Upper lobe of left lung (tissue), 6 donors: ENCODE measurements around the gene RND2. TPM values are rescaled to one million over a fixed set of nuclear protein-coding genes. Genes with fewer than 3 reads are reported as not detected.

Experiments
- ATAC-seq, 2 donors: fragments of 200-7000 bp; cut with Tn5 transposase; one replicate each; pipeline ENCODE4 v1.9.1; 2022; ENCODE audit warnings: mild to moderate bottlenecking in 2 of 2, moderate library complexity in 2 of 2; ENCODE audit not compliant: low FRiP score in 2 of 2
- DNase-seq, 2 donors: peaks; one replicate each; pipeline ENCODE4 v3.0.0-alpha.2; 2019 to 2020
- H3K27ac ChIP-seq, 4 donors: fragments of 200-600 bp; sonication (generic); one replicate each; pipeline ENCODE4 v1.5.1; 2016 to 2019
- H3K27me3 ChIP-seq, 4 donors: fragments of 200-600 bp; sonication (generic); one replicate each; pipeline ENCODE4 v1.5.1; 2017 to 2019
- H3K36me3 ChIP-seq, 4 donors: fragments of 200-600 bp; sonication (generic); one replicate each; pipeline ENCODE4 v1.5.1; 2016 to 2019
- H3K4me1 ChIP-seq, 4 donors: fragments of 200-600 bp; sonication (generic); one replicate each; pipeline ENCODE4 v1.5.1; 2018 to 2019
- H3K4me3 ChIP-seq, 4 donors: fragments of 200-600 bp; sonication (generic); one replicate each; pipeline ENCODE4 v1.5.1; 2017 to 2019; ENCODE audit warnings: mild to moderate bottlenecking in 2 of 4, moderate library complexity in 1 of 4
- H3K9me3 ChIP-seq, 4 donors: fragments of 200-600 bp; sonication (generic); one replicate each; pipeline ENCODE4 v1.5.1; 2018 to 2019
- CTCF ChIP-seq, 6 experiments: fragments of 450-650 bp in 4 of 6; fragments of 200-600 bp in 2 of 6; sonication (generic) in 2 of 6; IDR thresholded peaks; one replicate each; pipeline ENCODE4 v1.5.1; 2016 to 2019; ENCODE audit warnings: antibody characterized with exemption in 6 of 6
- EP300 ChIP-seq, 4 donors: sonication (generic); formaldehyde crosslinking; IDR thresholded peaks; one replicate each; pipeline ENCODE4 v1.5.1; 2017; ENCODE audit warnings: antibody characterized with exemption in 4 of 4, control low read depth in 2 of 4
- POLR2A ChIP-seq, 4 donors: fragments of 450-650 bp; IDR thresholded peaks; one replicate each; pipeline ENCODE4 v1.5.1; 2016 to 2017; ENCODE audit warnings: antibody characterized with exemption in 4 of 4, mild to moderate bottlenecking in 2 of 4
- POLR2AphosphoS5 ChIP-seq, 2 donors: sonication (generic); formaldehyde crosslinking; IDR thresholded peaks; one replicate each; pipeline ENCODE4 v1.5.1; 2017; ENCODE audit warnings: antibody characterized with exemption in 2 of 2
- WGBS, 2 donors: methylation state at CpG; one replicate each; pipeline ENCODE4 v1.1.5; 2017 to 2018; 5-methylcytosine and 5-hydroxymethylcytosine counted together
- total RNA-seq, 6 donors: library from RNA; depleted of rRNA in 4 of 6; stranded (reverse); fragments of >200 nt in 4 of 6; gene quantifications; one replicate each; pipeline versions ENCODE4 v1.1.0 to v1.2.1, GENCODE V29; 2016 to 2021
- donor health status: DM: no; HTN: no; CAD: no; lungs with moderate emphysema.
- donor health status: DM: no; HTN: yes; CAD: no; lungs with severe emphysema.

The RND2 gene
- total RNA-seq, 6 donors from 2014 or later, result 0.15 to 2.0 (median 0.47) TPM; not detected in 2

DNA sequence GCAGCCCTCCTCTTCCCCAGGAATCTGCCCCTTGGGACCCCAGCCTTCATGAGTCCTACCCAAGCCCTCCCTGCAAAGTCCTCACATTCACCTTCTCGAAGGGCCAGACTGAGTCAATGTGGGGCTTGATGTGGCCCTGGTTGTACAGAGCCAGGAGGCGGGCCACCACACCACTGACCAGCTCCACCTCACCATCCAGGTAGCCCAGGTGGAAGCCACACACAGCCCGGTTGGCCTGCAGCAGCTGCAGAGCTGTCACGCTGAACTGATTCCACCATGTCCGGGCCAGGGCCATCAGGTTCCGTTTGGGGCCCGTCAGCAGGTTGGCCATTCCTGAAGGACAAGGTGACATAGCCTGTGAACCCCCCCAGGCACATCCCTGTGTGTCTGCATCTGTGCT lies 8.8 kb upstream of the RND2 start:
- peak overlapping the region; percentile 48 to 85 (median 72) for H3K27ac ChIP-seq
- no peaks in the 10 kb centered on the region for H3K9me3 ChIP-seq
- peaks cover 61 to 90% (median 80%) of the 10 kb centered on the region in 4 donors for H3K4me1 ChIP-seq
- H3K4me3 ChIP-seq, result no peak overlapping the region
- DNase-seq, result no peak
- TF ChIP-seq POLR2AphosphoS5 (IDR thresholded peaks at IDR 0.05), result no peak
- no peak for TF ChIP-seq POLR2A (IDR thresholded peaks at IDR 0.05)
- no peak for TF ChIP-seq EP300 (IDR thresholded peaks at IDR 0.05)
- no peak for TF ChIP-seq CTCF (IDR thresholded peaks at IDR 0.05)
- no peaks in the 10 kb centered on the region for H3K27me3 ChIP-seq
- WGBS, 2 donors, result 98% methylated on average over 7 of the region's 7 CpGs; no CpG with 5 or more reads in 1 of the 2 donors
- H3K36me3 ChIP-seq, result peaks cover 0 to 70% (median 38%) of the 10 kb centered on the region in 4 donors
- ATAC-seq, result no peak

DNA sequence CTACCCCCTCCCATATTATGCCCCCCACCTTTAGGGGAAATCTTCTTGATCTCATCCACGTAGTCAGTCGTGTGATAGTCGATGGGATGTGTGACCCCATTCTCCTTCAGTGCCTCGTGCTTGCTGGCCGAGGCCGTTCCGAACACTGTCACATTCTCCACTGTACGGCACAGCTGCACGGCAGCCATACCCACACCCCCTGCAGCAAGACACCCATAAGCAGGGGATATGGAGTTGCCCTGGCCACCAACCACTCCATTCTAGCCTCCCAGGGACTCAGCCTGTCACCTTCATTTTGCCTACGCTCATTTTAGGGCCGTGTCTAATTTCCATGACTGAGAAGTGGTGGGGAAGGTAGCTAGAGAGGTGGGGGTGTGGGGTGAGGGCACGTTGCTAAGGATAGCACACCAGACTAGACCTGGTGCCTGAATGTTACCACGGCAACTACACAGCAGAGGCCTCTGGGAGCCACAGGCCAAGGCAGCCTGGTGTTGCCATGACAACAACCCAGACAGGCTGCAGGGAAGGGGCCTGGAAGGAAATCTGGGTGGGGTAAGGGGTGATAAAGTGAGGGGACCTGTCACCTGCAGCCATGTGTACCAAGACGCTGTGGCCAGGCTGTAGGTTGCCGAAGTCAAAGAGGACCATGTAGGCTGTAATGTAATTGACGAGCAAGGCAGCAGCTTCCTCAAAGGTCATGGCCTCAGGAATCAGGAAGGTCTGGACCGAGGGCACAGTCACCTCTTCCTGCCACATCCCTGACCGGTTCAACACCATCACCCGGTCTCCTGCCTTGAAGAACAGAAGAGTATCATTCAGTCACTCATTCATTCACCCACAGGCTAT lies 6.8 kb upstream of the RND2 start:
- no peaks in the 10 kb centered on the region for H3K9me3 ChIP-seq
- TF ChIP-seq POLR2AphosphoS5 (IDR thresholded peaks at IDR 0.05) (peak in 1 of 2 donors; percentile 17), EP300 (IDR thresholded peaks at IDR 0.05) (no peak), POLR2A (IDR thresholded peaks at IDR 0.05) (no peak)
- DNase-seq (no peak), ATAC-seq (no peak)
- H3K36me3 ChIP-seq, result peaks cover 0 to 57% (median 31%) of the 10 kb centered on the region in 4 donors
- no peaks in the 10 kb centered on the region for H3K27me3 ChIP-seq
- H3K4me3 ChIP-seq, result peak overlapping the region in 1 of 4 donors; percentile 89
- 64 to 69% methylated on average over 18 to 19 of the region's 19 CpGs for WGBS, 2 donors
- peak overlapping the region in 3 of 4 donors; percentile 19 to 97 (median 75) for H3K27ac ChIP-seq
- H3K4me1 ChIP-seq, result peaks cover 67 to 82% (median 74%) of the 10 kb centered on the region in 4 donors

DNA sequence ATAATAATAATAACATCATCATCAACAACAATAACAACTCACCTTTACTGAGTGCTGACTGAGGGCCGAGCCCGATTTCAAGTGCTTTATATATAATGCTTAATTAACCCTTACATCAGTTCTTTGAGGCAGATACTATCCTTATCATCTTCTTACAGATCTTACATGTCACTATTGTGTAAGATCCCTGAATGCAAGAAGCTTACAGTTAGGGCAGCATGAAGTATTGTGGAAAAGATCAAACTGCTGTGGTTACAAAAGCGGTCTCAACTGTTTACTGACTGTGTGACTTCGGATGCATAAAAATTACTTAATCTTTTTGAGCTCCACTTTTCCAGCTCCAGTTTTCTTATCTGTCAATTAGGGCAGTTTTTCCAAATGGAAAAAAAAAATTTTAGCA lies 6.1 kb upstream of the RND2 start:
- H3K4me1 ChIP-seq, result peaks cover 63 to 78% (median 71%) of the 10 kb centered on the region in 4 donors

GRCh38 chr17:43019418-43019817 lies 5.6 kb upstream of the RND2 start:
- no peak for ATAC-seq
- peak overlapping the region in 2 of 4 donors; percentile 20 to 89 for H3K4me3 ChIP-seq
- H3K27ac ChIP-seq, result peak overlapping the region; percentile 66 to 97 (median 76)
- H3K36me3 ChIP-seq, result peaks cover 0 to 45% (median 23%) of the 10 kb centered on the region in 4 donors
- no peaks in the 10 kb centered on the region for H3K9me3 ChIP-seq
- TF ChIP-seq POLR2AphosphoS5 (IDR thresholded peaks at IDR 0.05) (no peak), CTCF (IDR thresholded peaks at IDR 0.05) (no peak), POLR2A (IDR thresholded peaks at IDR 0.05) (no peak), EP300 (IDR thresholded peaks at IDR 0.05) (no peak)
- DNase-seq, result no peak
- H3K4me1 ChIP-seq, result peaks cover 60 to 78% (median 69%) of the 10 kb centered on the region in 4 donors
- no peaks in the 10 kb centered on the region for H3K27me3 ChIP-seq
- 22 to 25% methylated on average over 7 of the region's 7 CpGs for WGBS, 2 donors

More for the DNA sequence above, 6.1 kb upstream of the RND2 start:
- H3K9me3 ChIP-seq, result no peaks in the 10 kb centered on the region
- peak overlapping the region in 3 of 4 donors; percentile 75 to 97 (median 77) for H3K27ac ChIP-seq
- ATAC-seq, result no peak
- WGBS, 2 donors, result 18 to 22% methylated on average over 4 of the region's 4 CpGs
- TF ChIP-seq CTCF (IDR thresholded peaks at IDR 0.05), result no peak
- no peak for TF ChIP-seq POLR2A (IDR thresholded peaks at IDR 0.05)
- TF ChIP-seq EP300 (IDR thresholded peaks at IDR 0.05), result no peak
- TF ChIP-seq POLR2AphosphoS5 (IDR thresholded peaks at IDR 0.05), result no peak
- peak overlapping the region in 1 of 4 donors; percentile 89 for H3K4me3 ChIP-seq
- H3K27me3 ChIP-seq, result no peaks in the 10 kb centered on the region
- no peak for DNase-seq
- peaks cover 0 to 50% (median 25%) of the 10 kb centered on the region in 4 donors for H3K36me3 ChIP-seq

GRCh38 chr17:43020030-43020621 lies 4.9 kb upstream of the RND2 start:
- DNase-seq, result no peak
- peaks cover 54 to 78% (median 65%) of the 10 kb centered on the region in 4 donors for H3K4me1 ChIP-seq
- H3K27me3 ChIP-seq, result no peaks in the 10 kb centered on the region
- 42 to 56% methylated on average over 5 to 6 of the region's 6 CpGs for WGBS, 2 donors
- no peak for ATAC-seq
- H3K36me3 ChIP-seq, result peaks cover 0 to 38% (median 18%) of the 10 kb centered on the region in 4 donors
- H3K9me3 ChIP-seq, result no peaks in the 10 kb centered on the region
- peak overlapping the region in 3 of 4 donors; percentile 89 to 100 (median 100) for H3K4me3 ChIP-seq
- TF ChIP-seq EP300 (IDR thresholded peaks at IDR 0.05), result peak in 2 of 4 donors; percentile 37 to 71
- TF ChIP-seq POLR2AphosphoS5 (IDR thresholded peaks at IDR 0.05), result peak; percentile 66 to 75
- no peak for TF ChIP-seq POLR2A (IDR thresholded peaks at IDR 0.05)
- H3K27ac ChIP-seq, result peak overlapping the region; percentile 66 to 97 (median 84)
